ENCODE results near the gene ANKFN1.

ANKFN1 gene

DNA sequence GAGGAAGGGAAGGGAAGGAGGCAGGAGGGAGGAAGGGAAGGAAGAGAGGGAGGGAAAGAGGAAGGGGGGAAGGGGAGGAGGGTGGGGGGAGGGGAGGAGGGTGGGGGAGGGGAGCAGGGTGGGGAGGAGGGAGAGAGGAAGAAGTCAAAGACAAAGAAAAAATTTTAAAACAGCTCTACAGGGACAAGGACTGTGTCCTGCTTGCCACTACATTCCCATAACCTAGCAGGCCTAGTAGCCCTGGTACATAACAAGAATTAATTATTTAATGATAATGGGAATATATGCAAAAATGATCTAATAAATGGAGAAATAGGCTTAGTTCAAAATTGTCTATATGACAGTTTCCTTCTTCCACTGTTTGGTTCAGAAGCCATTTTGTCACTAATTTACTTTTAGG is 392.7 kb downstream of the ANKFN1 start:
- H3K9me3 ChIP-seq (replicated peaks; ENCODE audit: insufficient read depth, low read length): no peaks in the 10 kb centered on the region
- no peak overlapping the region for H3K9ac ChIP-seq (ENCODE audit: low read length)
- no peaks in the 10 kb centered on the region for H3K9me2 ChIP-seq (replicated peaks; ENCODE audit: insufficient read depth, low read length)
- H3F3A ChIP-seq (ENCODE audit: insufficient read depth, low read length): no peaks in the 10 kb centered on the region
- no peaks in the 10 kb centered on the region for H3K4me1 ChIP-seq (ENCODE audit: low read length)
- H3K4me2 ChIP-seq (ENCODE audit: low read depth, low read length): no peak overlapping the region
- TF ChIP-seq EZH2 (optimal IDR thresholded peaks at IDR 0.05; ENCODE audit: low read depth, low read length) (no peak), EZH2phosphoT487 (IDR thresholded peaks at IDR 0.05; ENCODE audit: low read length) (no peak)
- TF ChIP-seq, protein P1, sequence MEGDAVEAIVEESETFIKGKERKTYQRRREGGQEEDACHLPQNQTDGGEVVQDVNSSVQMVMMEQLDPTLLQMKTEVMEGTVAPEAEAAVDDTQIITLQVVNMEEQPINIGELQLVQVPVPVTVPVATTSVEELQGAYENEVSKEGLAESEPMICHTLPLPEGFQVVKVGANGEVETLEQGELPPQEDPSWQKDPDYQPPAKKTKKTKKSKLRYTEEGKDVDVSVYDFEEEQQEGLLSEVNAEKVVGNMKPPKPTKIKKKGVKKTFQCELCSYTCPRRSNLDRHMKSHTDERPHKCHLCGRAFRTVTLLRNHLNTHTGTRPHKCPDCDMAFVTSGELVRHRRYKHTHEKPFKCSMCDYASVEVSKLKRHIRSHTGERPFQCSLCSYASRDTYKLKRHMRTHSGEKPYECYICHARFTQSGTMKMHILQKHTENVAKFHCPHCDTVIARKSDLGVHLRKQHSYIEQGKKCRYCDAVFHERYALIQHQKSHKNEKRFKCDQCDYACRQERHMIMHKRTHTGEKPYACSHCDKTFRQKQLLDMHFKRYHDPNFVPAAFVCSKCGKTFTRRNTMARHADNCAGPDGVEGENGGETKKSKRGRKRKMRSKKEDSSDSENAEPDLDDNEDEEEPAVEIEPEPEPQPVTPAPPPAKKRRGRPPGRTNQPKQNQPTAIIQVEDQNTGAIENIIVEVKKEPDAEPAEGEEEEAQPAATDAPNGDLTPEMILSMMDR (IDR thresholded peaks at IDR 0.05; ENCODE audit: low read length): no peak
- H4K20me1 ChIP-seq (ENCODE audit: insufficient read depth, low read length): no peaks in the 10 kb centered on the region
- no peak overlapping the region for H3K4me3 ChIP-seq (ENCODE audit: low read length)
- no peaks in the 10 kb centered on the region for H3K79me2 ChIP-seq (ENCODE audit: low read length)
- no peak for DNase-seq
- H3K27ac ChIP-seq (ENCODE audit: low read length): no peak overlapping the region
- H3K36me3 ChIP-seq (replicated peaks; ENCODE audit: insufficient read depth, low read length): no peaks in the 10 kb centered on the region
- no peaks in the 10 kb centered on the region for H3K27me3 ChIP-seq (replicated peaks; ENCODE audit: insufficient read depth, low read length)
- H2AFZ ChIP-seq (ENCODE audit: low read length): no peak overlapping the region

DNA sequence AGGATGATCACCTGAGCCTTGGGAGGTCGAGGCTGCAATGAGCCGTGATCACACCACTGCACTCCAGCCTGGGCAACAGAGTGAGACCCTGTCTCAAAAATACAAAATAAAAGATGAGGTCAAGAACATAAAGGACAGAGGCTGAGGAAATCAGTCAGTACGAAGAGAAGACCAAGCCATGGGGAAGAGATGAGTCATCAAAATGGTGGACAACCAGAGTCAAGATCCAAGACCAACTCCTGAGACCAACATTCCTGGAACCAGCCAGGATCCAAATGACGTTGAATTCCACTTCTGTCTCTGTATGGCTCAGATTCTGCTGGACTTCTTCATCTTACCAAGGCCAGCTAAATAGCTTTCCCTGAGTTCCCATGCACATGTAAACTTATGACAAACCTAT is 395.4 kb downstream of the ANKFN1 start:
- no peak overlapping the region for H3K4me3 ChIP-seq (ENCODE audit: low read length)
- H3K4me1 ChIP-seq (ENCODE audit: low read length): no peaks in the 10 kb centered on the region
- no peaks in the 10 kb centered on the region for H3K9me3 ChIP-seq (replicated peaks; ENCODE audit: insufficient read depth, low read length)
- TF ChIP-seq EZH2phosphoT487 (IDR thresholded peaks at IDR 0.05; ENCODE audit: low read length) (no peak), EZH2 (optimal IDR thresholded peaks at IDR 0.05; ENCODE audit: low read depth, low read length) (no peak)
- TF ChIP-seq, protein P1 (IDR thresholded peaks at IDR 0.05; ENCODE audit: low read length): no peak
- H3K36me3 ChIP-seq (replicated peaks; ENCODE audit: insufficient read depth, low read length): no peaks in the 10 kb centered on the region
- H2AFZ ChIP-seq (ENCODE audit: low read length): no peak overlapping the region
- no peak overlapping the region for H3K27ac ChIP-seq (ENCODE audit: low read length)
- H3F3A ChIP-seq (ENCODE audit: insufficient read depth, low read length): no peaks in the 10 kb centered on the region
- H4K20me1 ChIP-seq (ENCODE audit: insufficient read depth, low read length): no peaks in the 10 kb centered on the region
- H3K27me3 ChIP-seq (replicated peaks; ENCODE audit: insufficient read depth, low read length): no peaks in the 10 kb centered on the region
- no peaks in the 10 kb centered on the region for H3K9me2 ChIP-seq (replicated peaks; ENCODE audit: insufficient read depth, low read length)
- no peak overlapping the region for H3K4me2 ChIP-seq (ENCODE audit: low read depth, low read length)
- H3K79me2 ChIP-seq (ENCODE audit: low read length): no peaks in the 10 kb centered on the region
- no peak for DNase-seq
- no peak overlapping the region for H3K9ac ChIP-seq (ENCODE audit: low read length)

DNA sequence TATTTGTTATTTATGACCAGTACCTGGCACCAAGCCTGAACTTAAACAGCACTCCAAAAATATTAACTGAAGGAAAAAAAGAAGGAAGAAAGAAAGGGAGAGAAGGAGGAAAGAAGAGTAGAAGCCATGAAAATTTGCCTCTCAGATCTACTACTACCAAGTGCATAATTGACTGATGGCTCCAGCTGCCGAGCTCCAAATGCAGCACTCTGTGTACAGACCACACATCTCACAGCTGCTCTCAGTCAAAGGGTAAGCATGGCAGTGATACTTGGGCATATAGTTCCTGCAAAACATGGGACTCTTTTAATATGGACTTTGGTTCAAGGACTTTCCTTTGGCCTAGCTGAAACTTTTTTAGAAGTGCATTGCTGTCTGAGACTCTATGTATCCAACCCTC is 396.2 kb downstream of the ANKFN1 start:
- H3K27ac ChIP-seq (ENCODE audit: low read length): no peak overlapping the region
- no peaks in the 10 kb centered on the region for H3K27me3 ChIP-seq (replicated peaks; ENCODE audit: insufficient read depth, low read length)

More for the DNA sequence above, 396.2 kb downstream of the ANKFN1 start:
- no peaks in the 10 kb centered on the region for H3K36me3 ChIP-seq (replicated peaks; ENCODE audit: insufficient read depth, low read length)
- no peaks in the 10 kb centered on the region for H4K20me1 ChIP-seq (ENCODE audit: insufficient read depth, low read length)
- H3K9me2 ChIP-seq (replicated peaks; ENCODE audit: insufficient read depth, low read length): no peaks in the 10 kb centered on the region
- TF ChIP-seq, protein P1 (IDR thresholded peaks at IDR 0.05; ENCODE audit: low read length): no peak
- no peak for TF ChIP-seq EZH2phosphoT487 (IDR thresholded peaks at IDR 0.05; ENCODE audit: low read length)
- TF ChIP-seq EZH2 (optimal IDR thresholded peaks at IDR 0.05; ENCODE audit: low read depth, low read length): no peak
- H2AFZ ChIP-seq (ENCODE audit: low read length): no peak overlapping the region
- H3K4me3 ChIP-seq (ENCODE audit: low read length): no peak overlapping the region
- no peaks in the 10 kb centered on the region for H3K4me1 ChIP-seq (ENCODE audit: low read length)
- H3K9ac ChIP-seq (ENCODE audit: low read length): no peak overlapping the region
- H3F3A ChIP-seq (ENCODE audit: insufficient read depth, low read length): no peaks in the 10 kb centered on the region
- DNase-seq: no peak
- H3K79me2 ChIP-seq (ENCODE audit: low read length): no peaks in the 10 kb centered on the region
- no peak overlapping the region for H3K4me2 ChIP-seq (ENCODE audit: low read depth, low read length)
- H3K9me3 ChIP-seq (replicated peaks; ENCODE audit: insufficient read depth, low read length): no peaks in the 10 kb centered on the region

Measured in MM.1S (cell line).